ENCODE measurements around the gene MIER3.

- TF ChIP-seq CTCF (IDR thresholded peaks at IDR 0.05) (no peak), POLR2A (IDR thresholded peaks at IDR 0.05) (no peak)
Measured at GRCh38 chr5:56954262-56954661, 2.3 kb upstream of the MIER3 start.

All from tibial nerve (tissue), 3 donors.